WTC11 (cell line): ENCODE data around the gene SEPTIN1.

Experiments
- MAX ChIP-seq: sonication (generic); formaldehyde crosslinking; IDR thresholded peaks from 2 replicates; pipeline ENCODE4 v1.8.0; 2022; ENCODE audit warnings: mild to moderate bottlenecking, missing genetic modification reagents
- TF ChIP-seq, protein P1 (sequence below): sonication (generic); formaldehyde crosslinking; IDR thresholded peaks from 2 replicates; pipeline ENCODE4 v1.8.0; 2022; ENCODE audit warnings: mild to moderate bottlenecking, missing genetic modification reagents
- TF ChIP-seq, protein P2 (sequence below): fragments of 200-600 bp; IDR thresholded peaks from 2 replicates; pipeline ENCODE4 v1.8.0; 2022; ENCODE audit warnings: antibody characterized with exemption
- TF ChIP-seq, protein P3 (sequence below): sonication (generic); formaldehyde crosslinking; conservative IDR thresholded peaks from 2 replicates; pipeline ENCODE4 v1.8.1; 2023; ENCODE audit warnings: mild to moderate bottlenecking, low read depth, missing genetic modification reagents, moderate library complexity
- TF ChIP-seq, protein P4 (sequence below): fragments of 250-450 bp; sonication (Bioruptor Pico); IDR thresholded peaks from 2 replicates; pipeline ENCODE4 v2.1.2; 2022; ENCODE audit warnings: mild to moderate bottlenecking, moderate library complexity

- no peak for TF ChIP-seq MAX (CRISPR knock-in tag)
- TF ChIP-seq, protein P1, sequence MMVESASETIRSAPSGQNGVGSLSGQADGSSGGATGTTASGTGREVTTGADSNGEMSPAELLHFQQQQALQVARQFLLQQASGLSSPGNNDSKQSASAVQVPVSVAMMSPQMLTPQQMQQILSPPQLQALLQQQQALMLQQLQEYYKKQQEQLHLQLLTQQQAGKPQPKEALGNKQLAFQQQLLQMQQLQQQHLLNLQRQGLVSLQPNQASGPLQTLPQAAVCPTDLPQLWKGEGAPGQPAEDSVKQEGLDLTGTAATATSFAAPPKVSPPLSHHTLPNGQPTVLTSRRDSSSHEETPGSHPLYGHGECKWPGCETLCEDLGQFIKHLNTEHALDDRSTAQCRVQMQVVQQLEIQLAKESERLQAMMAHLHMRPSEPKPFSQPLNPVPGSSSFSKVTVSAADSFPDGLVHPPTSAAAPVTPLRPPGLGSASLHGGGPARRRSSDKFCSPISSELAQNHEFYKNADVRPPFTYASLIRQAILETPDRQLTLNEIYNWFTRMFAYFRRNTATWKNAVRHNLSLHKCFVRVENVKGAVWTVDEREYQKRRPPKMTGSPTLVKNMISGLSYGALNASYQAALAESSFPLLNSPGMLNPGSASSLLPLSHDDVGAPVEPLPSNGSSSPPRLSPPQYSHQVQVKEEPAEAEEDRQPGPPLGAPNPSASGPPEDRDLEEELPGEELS (CRISPR knock-in tag), result no peak
- TF ChIP-seq, protein P2, sequence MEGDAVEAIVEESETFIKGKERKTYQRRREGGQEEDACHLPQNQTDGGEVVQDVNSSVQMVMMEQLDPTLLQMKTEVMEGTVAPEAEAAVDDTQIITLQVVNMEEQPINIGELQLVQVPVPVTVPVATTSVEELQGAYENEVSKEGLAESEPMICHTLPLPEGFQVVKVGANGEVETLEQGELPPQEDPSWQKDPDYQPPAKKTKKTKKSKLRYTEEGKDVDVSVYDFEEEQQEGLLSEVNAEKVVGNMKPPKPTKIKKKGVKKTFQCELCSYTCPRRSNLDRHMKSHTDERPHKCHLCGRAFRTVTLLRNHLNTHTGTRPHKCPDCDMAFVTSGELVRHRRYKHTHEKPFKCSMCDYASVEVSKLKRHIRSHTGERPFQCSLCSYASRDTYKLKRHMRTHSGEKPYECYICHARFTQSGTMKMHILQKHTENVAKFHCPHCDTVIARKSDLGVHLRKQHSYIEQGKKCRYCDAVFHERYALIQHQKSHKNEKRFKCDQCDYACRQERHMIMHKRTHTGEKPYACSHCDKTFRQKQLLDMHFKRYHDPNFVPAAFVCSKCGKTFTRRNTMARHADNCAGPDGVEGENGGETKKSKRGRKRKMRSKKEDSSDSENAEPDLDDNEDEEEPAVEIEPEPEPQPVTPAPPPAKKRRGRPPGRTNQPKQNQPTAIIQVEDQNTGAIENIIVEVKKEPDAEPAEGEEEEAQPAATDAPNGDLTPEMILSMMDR, result no peak
- TF ChIP-seq, protein P3, sequence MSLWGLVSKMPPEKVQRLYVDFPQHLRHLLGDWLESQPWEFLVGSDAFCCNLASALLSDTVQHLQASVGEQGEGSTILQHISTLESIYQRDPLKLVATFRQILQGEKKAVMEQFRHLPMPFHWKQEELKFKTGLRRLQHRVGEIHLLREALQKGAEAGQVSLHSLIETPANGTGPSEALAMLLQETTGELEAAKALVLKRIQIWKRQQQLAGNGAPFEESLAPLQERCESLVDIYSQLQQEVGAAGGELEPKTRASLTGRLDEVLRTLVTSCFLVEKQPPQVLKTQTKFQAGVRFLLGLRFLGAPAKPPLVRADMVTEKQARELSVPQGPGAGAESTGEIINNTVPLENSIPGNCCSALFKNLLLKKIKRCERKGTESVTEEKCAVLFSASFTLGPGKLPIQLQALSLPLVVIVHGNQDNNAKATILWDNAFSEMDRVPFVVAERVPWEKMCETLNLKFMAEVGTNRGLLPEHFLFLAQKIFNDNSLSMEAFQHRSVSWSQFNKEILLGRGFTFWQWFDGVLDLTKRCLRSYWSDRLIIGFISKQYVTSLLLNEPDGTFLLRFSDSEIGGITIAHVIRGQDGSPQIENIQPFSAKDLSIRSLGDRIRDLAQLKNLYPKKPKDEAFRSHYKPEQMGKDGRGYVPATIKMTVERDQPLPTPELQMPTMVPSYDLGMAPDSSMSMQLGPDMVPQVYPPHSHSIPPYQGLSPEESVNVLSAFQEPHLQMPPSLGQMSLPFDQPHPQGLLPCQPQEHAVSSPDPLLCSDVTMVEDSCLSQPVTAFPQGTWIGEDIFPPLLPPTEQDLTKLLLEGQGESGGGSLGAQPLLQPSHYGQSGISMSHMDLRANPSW (CRISPR knock-in tag), result no peak
- TF ChIP-seq, protein P4, sequence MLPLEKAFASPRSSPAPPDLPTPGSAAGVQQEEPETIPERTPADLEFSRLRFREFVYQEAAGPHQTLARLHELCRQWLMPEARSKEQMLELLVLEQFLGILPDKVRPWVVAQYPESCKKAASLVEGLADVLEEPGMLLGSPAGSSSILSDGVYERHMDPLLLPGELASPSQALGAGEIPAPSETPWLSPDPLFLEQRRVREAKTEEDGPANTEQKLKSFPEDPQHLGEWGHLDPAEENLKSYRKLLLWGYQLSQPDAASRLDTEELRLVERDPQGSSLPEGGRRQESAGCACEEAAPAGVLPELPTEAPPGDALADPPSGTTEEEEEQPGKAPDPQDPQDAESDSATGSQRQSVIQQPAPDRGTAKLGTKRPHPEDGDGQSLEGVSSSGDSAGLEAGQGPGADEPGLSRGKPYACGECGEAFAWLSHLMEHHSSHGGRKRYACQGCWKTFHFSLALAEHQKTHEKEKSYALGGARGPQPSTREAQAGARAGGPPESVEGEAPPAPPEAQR (CRISPR knock-in tag), result no peak
These were observed 25.8 kb downstream of the SEPTIN1 start for GRCh38 chr16:30356401-30357084.
